GM19238 (cell line): ENCODE measurements around the gene KRT79.

ENCODE experiments used
- DNase-seq: peaks from one replicate; pipeline ENCODE4 v3.0.0; 2011; ENCODE audit warnings: low spot score; ENCODE audit not compliant: insufficient read length

KRT79 gene

GRCh38 chr12:52791271-52792184 is 42.6 kb downstream of the KRT79 start:
- DNase-seq: no peak

- no peak for DNase-seq
Observed at GRCh38 chr12:52790427-52791270, 43.5 kb downstream of the KRT79 start.

- no peak for DNase-seq
Observed at GRCh38 chr12:52789637-52790426, 44.3 kb downstream of the KRT79 start.

- no peak for DNase-seq
Observed at GRCh38 chr12:52788876-52789636, 45.1 kb downstream of the KRT79 start.

- no peak for DNase-seq
Observed at GRCh38 chr12:52788192-52788875, 45.8 kb downstream of the KRT79 start.

- DNase-seq: no peak
Observed at GRCh38 chr12:52787324-52788191, 46.6 kb downstream of the KRT79 start.

GRCh38 chr12:52784909-52785308 is 49.2 kb downstream of the KRT79 start:
- no peak for DNase-seq

GRCh38 chr12:52783563-52784316 is 50.4 kb downstream of the KRT79 start:
- no peak for DNase-seq

- DNase-seq: no peak
Observed at GRCh38 chr12:52782502-52782901, 51.6 kb downstream of the KRT79 start.

GRCh38 chr12:52781399-52782082 is 52.6 kb downstream of the KRT79 start:
- no peak for DNase-seq

- no peak for DNase-seq
Observed at GRCh38 chr12:52779914-52780313, 54.2 kb downstream of the KRT79 start.

- no peak for DNase-seq
Observed at GRCh38 chr12:52778833-52779232, 55.3 kb downstream of the KRT79 start.

GRCh38 chr12:52777566-52777965 is 56.5 kb downstream of the KRT79 start:
- DNase-seq: no peak

GRCh38 chr12:52776913-52777395 is 57.2 kb downstream of the KRT79 start, which contains the start of gene KRT76:
KRT76 (minus strand) TSS chr12:52777345; CDS start chr12:52777291, 54 bp downstream.
- DNase-seq: no peak

GRCh38 chr12:52776435-52776834 is 57.7 kb downstream of the KRT79 start:
- no peak for DNase-seq

- DNase-seq: no peak
Observed at GRCh38 chr12:52774629-52775250, 59.4 kb downstream of the KRT79 start.

GRCh38 chr12:52772772-52773171 is 61.3 kb downstream of the KRT79 start:
- no peak for DNase-seq
